Muscle layer of colon (tissue), 2 donors: ENCODE measurements around the gene XRN1.
"Not testable (repeated sequence)": the region's sequence is repeated elsewhere in the genome, so short reads cannot be mapped to it uniquely, and the experiment has no call there.

Experiments
- H3K27ac ChIP-seq: one replicate; pipeline ENCODE4 v1.7.0; 2013; ENCODE audit warnings: low read depth, mild to moderate bottlenecking, low read length, moderate library complexity
- H3K27me3 ChIP-seq, 2 donors: one replicate each; pipeline ENCODE4 v1.7.0; 2013; ENCODE audit warnings: low read length in 2 of 2, mild to moderate bottlenecking in 2 of 2; ENCODE audit not compliant: insufficient read depth in 2 of 2, control insufficient read depth in 1 of 2
- H3K36me3 ChIP-seq: one replicate; pipeline ENCODE4 v1.7.0; 2013; ENCODE audit warnings: mild to moderate bottlenecking, low read length; ENCODE audit not compliant: insufficient read depth
- H3K4me1 ChIP-seq: one replicate; pipeline ENCODE4 v1.7.0; 2013; ENCODE audit warnings: mild to moderate bottlenecking, low read length; ENCODE audit not compliant: insufficient read depth
- H3K4me3 ChIP-seq, 2 donors: one replicate each; pipeline ENCODE4 v1.7.0; 2013; ENCODE audit warnings: low read length in 2 of 2, low read depth in 1 of 2, mild to moderate bottlenecking in 1 of 2, moderate library complexity in 1 of 2
- H3K9ac ChIP-seq: one replicate; pipeline ENCODE4 v1.7.0; 2013; ENCODE audit warnings: low read length
- H3K9me3 ChIP-seq: one replicate; pipeline ENCODE4 v1.7.0; 2013; ENCODE audit warnings: mild to moderate bottlenecking, low read length
- donor health status: abdominal sarcoma.
- donor health status: Adenocarcinoma of cecum.

Gene XRN1

GRCh38 chr3:142459929-142460328 is 12.1 kb upstream of the XRN1 start:
- Histone ChIP-seq H3K9me3 (no peaks in the 10 kb centered on the region), H3K27ac (no peak overlapping the region), H3K9ac (no peak overlapping the region), H3K4me3 (no peak overlapping the region), H3K4me1 (no peaks in the 10 kb centered on the region), H3K27me3 (no peaks in the 10 kb centered on the region), H3K36me3 (no peaks in the 10 kb centered on the region)

GRCh38 chr3:142459096-142459495 is 11.3 kb upstream of the XRN1 start:
- H3K4me3 ChIP-seq, result no peak overlapping the region
- no peak overlapping the region for H3K9ac ChIP-seq
- no peak overlapping the region for H3K27ac ChIP-seq
- H3K36me3 ChIP-seq, result no peaks in the 10 kb centered on the region
- no peaks in the 10 kb centered on the region for H3K4me1 ChIP-seq
- no peaks in the 10 kb centered on the region for H3K9me3 ChIP-seq
- H3K27me3 ChIP-seq, result no peaks in the 10 kb centered on the region

- peaks cover 11% of the 10 kb centered on the region for H3K4me1 ChIP-seq
- H3K27me3 ChIP-seq, result no peaks in the 10 kb centered on the region
- H3K36me3 ChIP-seq, result no peaks in the 10 kb centered on the region
- H3K9me3 ChIP-seq, result no peaks in the 10 kb centered on the region
- no peak overlapping the region for H3K4me3 ChIP-seq
- H3K27ac ChIP-seq, result no peak overlapping the region
- H3K9ac ChIP-seq, result no peak overlapping the region
These were observed 3.0 kb upstream of the XRN1 start for GRCh38 chr3:142450881-142451280.

- Histone ChIP-seq H3K27ac (no peak overlapping the region), H3K9ac (no peak overlapping the region), H3K27me3 (no peaks in the 10 kb centered on the region), H3K9me3 (no peaks in the 10 kb centered on the region), H3K4me1 (peaks cover 18% of the 10 kb centered on the region), H3K36me3 (no peaks in the 10 kb centered on the region), H3K4me3 (no peak overlapping the region)
These were observed 2.4 kb upstream of the XRN1 start for GRCh38 chr3:142450189-142450588.

- no peaks in the 10 kb centered on the region for H3K27me3 ChIP-seq
- H3K4me3 ChIP-seq, result peak overlapping the region; percentile 91 to 97
- H3K9ac ChIP-seq, result peak overlapping the region; percentile 98
- H3K9me3 ChIP-seq, result no peaks in the 10 kb centered on the region
- peaks cover 3% of the 10 kb centered on the region for H3K36me3 ChIP-seq
- peaks cover 25% of the 10 kb centered on the region for H3K4me1 ChIP-seq
- H3K27ac ChIP-seq, result peak overlapping the region; percentile 99
These were observed 461 bp downstream of the XRN1 start for GRCh38 chr3:142447301-142447851.

GRCh38 chr3:142445816-142446254 is 2.0 kb downstream of the XRN1 start:
- Histone ChIP-seq H3K9me3 (no peaks in the 10 kb centered on the region), H3K4me3 (peak overlapping the region in 1 of 2 donors; percentile 91), H3K27ac (no peak overlapping the region), H3K27me3 (no peaks in the 10 kb centered on the region), H3K4me1 (peaks cover 25% of the 10 kb centered on the region), H3K36me3 (peaks cover 3% of the 10 kb centered on the region), H3K9ac (peak overlapping the region; percentile 98)

GRCh38 chr3:142444343-142444742 is 3.5 kb downstream of the XRN1 start:
- Histone ChIP-seq H3K9me3 (no peaks in the 10 kb centered on the region), H3K27ac (no peak overlapping the region), H3K36me3 (peaks cover 3% of the 10 kb centered on the region), H3K4me1 (peaks cover 25% of the 10 kb centered on the region), H3K4me3 (no peak overlapping the region), H3K9ac (no peak overlapping the region), H3K27me3 (no peaks in the 10 kb centered on the region)

- not testable (repeated sequence) for H3K9me3 ChIP-seq, H3K4me3 ChIP-seq, H3K36me3 ChIP-seq, H3K27ac ChIP-seq, H3K9ac ChIP-seq, H3K27me3 ChIP-seq
- peaks cover 25% of the 10 kb centered on the region for H3K4me1 ChIP-seq
These were observed 4.8 kb downstream of the XRN1 start for GRCh38 chr3:142443060-142443459.

- H3K27me3 ChIP-seq, H3K27ac ChIP-seq, H3K4me1 ChIP-seq, H3K9ac ChIP-seq, H3K9me3 ChIP-seq, H3K36me3 ChIP-seq, H3K4me3 ChIP-seq: not testable (repeated sequence)
These were observed 8.2 kb downstream of the XRN1 start for GRCh38 chr3:142439499-142440220.

GRCh38 chr3:142438096-142438495 is 9.7 kb downstream of the XRN1 start:
- H3K9me3 ChIP-seq, H3K9ac ChIP-seq, H3K27me3 ChIP-seq, H3K36me3 ChIP-seq, H3K4me3 ChIP-seq, H3K4me1 ChIP-seq, H3K27ac ChIP-seq: not testable (repeated sequence)

GRCh38 chr3:142436951-142437585 is 10.8 kb downstream of the XRN1 start:
- Histone ChIP-seq H3K36me3 (no peaks in the 10 kb centered on the region), H3K9ac (no peak overlapping the region), H3K4me1 (no peaks in the 10 kb centered on the region), H3K27ac (no peak overlapping the region), H3K9me3 (no peaks in the 10 kb centered on the region), H3K27me3 (no peaks in the 10 kb centered on the region), H3K4me3 (no peak overlapping the region)
